Measurements from ENCODE around the gene ST3GAL4. TPM values are rescaled to one million over a fixed set of nuclear protein-coding genes. Genes with fewer than 3 reads are reported as not detected.

Gene ST3GAL4
- total and polyA plus RNA-seq, 2 of the 8 experiments (the other 6 are each of a cell fraction or from before 2014, with no cell fraction given), result 15.6 to 20.0 TPM

DNA sequence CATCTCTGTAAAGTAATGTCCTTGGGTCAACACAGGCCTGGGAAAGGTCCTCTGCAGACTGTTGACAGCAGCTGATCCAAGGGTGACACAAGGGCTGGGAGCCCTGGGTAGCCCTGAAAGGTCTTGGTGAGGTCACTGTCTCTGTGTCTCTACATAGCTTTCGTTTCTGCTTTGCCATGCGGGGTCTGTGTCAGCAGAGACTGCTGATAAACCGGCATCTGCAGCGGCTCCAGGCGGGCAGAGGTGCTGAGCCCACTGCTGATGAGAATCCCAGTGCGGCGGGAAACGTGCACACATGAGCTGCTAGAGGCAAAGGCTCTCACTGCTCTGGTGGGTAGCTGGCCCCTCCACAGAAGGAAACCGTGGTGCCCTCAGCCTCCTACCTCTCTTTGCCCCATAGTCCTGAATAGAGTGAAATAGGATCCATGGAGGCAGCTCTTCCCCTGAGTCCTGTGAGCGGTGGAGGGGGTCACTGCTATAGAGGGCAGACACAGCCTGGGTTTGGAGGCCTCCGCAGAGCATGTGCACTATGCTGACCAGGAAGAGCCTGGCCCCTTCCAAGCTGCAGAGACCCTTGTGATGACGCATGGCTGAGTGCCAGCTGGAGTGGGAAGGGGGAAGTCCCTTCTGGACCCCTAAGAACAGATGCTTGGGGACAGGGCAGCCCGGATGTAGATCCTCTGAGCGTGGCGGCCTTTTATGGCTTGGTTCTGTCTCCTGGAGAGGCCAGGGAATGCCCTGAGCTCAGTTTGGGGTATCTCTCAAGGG is 17.8 kb upstream of the ST3GAL4 start (continued):
- no peak for TF ChIP-seq SIN3A (conservative IDR thresholded peaks at IDR 0.05 in 1 of 2, IDR thresholded peaks at IDR 0.05 in 1 of 2; ENCODE audit: low read depth in 1 of 2, low read length in 2 of 2)
- no peak for TF ChIP-seq POU5F1 (IDR thresholded peaks at IDR 0.05; ENCODE audit: low read depth, low read length)
- TF ChIP-seq, protein P1, sequence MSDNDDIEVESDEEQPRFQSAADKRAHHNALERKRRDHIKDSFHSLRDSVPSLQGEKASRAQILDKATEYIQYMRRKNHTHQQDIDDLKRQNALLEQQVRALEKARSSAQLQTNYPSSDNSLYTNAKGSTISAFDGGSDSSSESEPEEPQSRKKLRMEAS (IDR thresholded peaks at IDR 0.05), result no peak
- TF ChIP-seq RXRA (IDR thresholded peaks at IDR 0.05; ENCODE audit: insufficient read depth, low read depth, low read length), result no peak
- no peak for TF ChIP-seq FOSL1 (IDR thresholded peaks at IDR 0.05; ENCODE audit: insufficient read depth, low read depth, low read length)
- no peak for TF ChIP-seq EGR1 (IDR thresholded peaks at IDR 0.05; ENCODE audit: borderline replicate concordance, low read depth, low read length)
- TF ChIP-seq SP2 (IDR thresholded peaks at IDR 0.05; ENCODE audit: low read length), result no peak
